CD14-positive monocyte (primary cell): ENCODE results near the gene WDPCP. TPM values are rescaled to one million over a fixed set of nuclear protein-coding genes. Genes with fewer than 3 reads are reported as not detected.

ENCODE experiments used
- DNase-seq, 3 donors: peaks; one replicate each; pipeline ENCODE4 v3.0.0-alpha.2; 2011 to 2022
- H2AFZ ChIP-seq: 2 replicates; pipeline ENCODE4 v1.6.0; 2012; ENCODE audit warnings: mild to moderate bottlenecking, low read depth, low read length, inconsistent platforms; ENCODE audit not compliant: insufficient read depth, poor library complexity, severe bottlenecking
- H3K27ac ChIP-seq, 2 donors: 1 replicate in 1 of 2; 2 replicates in 1 of 2; pipeline ENCODE4 v1.5.1; 2012 to 2013; ENCODE audit warnings: low read length in 2 of 2, control low read depth in 1 of 2, inconsistent platforms in 1 of 2, low read depth in 1 of 2, mild to moderate bottlenecking in 1 of 2
- H3K27me3 ChIP-seq, 2 donors: one replicate each; pipeline versions ENCODE4 v1.6.0 to v1.6.1; 2011 to 2013; ENCODE audit warnings: low read length in 2 of 2; ENCODE audit not compliant: control insufficient read depth in 2 of 2, insufficient read depth in 2 of 2
- H3K36me3 ChIP-seq, 2 donors: replicated peaks in 1 of 2; 1 replicate in 1 of 2; 2 replicates in 1 of 2; pipeline versions ENCODE4 v1.5.1 to v1.6.1; 2012 to 2013; ENCODE audit warnings: low read length in 2 of 2, control low read depth in 1 of 2, inconsistent platforms in 1 of 2, mild to moderate bottlenecking in 1 of 2; ENCODE audit not compliant: insufficient read depth in 2 of 2, control insufficient read depth in 1 of 2
- H3K4me1 ChIP-seq, 2 donors: 1 replicate in 1 of 2; 2 replicates in 1 of 2; pipeline versions ENCODE4 v1.5.1 to v1.6.1; 2012 to 2013; ENCODE audit warnings: low read length in 2 of 2, control low read depth in 1 of 2, inconsistent platforms in 1 of 2, mild to moderate bottlenecking in 1 of 2, moderate library complexity in 1 of 2; ENCODE audit not compliant: insufficient read depth in 2 of 2, control insufficient read depth in 1 of 2
- H3K4me2 ChIP-seq: replicated peaks from 2 replicates; pipeline ENCODE3; 2012; ENCODE audit warnings: low read length, moderate library complexity, mild to moderate bottlenecking; ENCODE audit not compliant: poor library complexity, severe bottlenecking; ENCODE audit errors: extremely low read depth
- H3K4me3 ChIP-seq, 3 experiments: fragments of 200-600 bp in 1 of 3; sonication (generic) in 1 of 3; replicated peaks in 1 of 3; 1 replicate in 2 of 3; 2 replicates in 1 of 3; pipeline ENCODE4 v1.5.1; 2011 to 2013; ENCODE audit warnings: low read length in 3 of 3, mild to moderate bottlenecking in 3 of 3, control low read depth in 2 of 3, low read depth in 2 of 3, inconsistent platforms in 1 of 3, moderate library complexity in 1 of 3
- H3K79me2 ChIP-seq: 2 replicates; pipeline ENCODE4 v1.6.0; 2012; ENCODE audit warnings: mild to moderate bottlenecking, control low read depth, inconsistent platforms, low read length, moderate library complexity; ENCODE audit not compliant: insufficient read depth
- H3K9ac ChIP-seq: 2 replicates; pipeline ENCODE4 v1.6.0; 2017; ENCODE audit warnings: low read length, mild to moderate bottlenecking; ENCODE audit not compliant: insufficient read depth, poor library complexity, severe bottlenecking
- H3K9me3 ChIP-seq, 2 donors: replicated peaks in 1 of 2; 1 replicate in 1 of 2; 2 replicates in 1 of 2; pipeline versions ENCODE4 v1.5.1 to v1.6.1; 2012 to 2013; ENCODE audit warnings: low read length in 2 of 2, control low read depth in 1 of 2; ENCODE audit not compliant: control insufficient read depth in 1 of 2, insufficient read depth in 1 of 2
- H4K20me1 ChIP-seq: 2 replicates; pipeline ENCODE4 v1.6.0; 2012; ENCODE audit warnings: mild to moderate bottlenecking, low read length, control low read depth, moderate library complexity; ENCODE audit not compliant: insufficient read depth
- H3K27ac Mint-ChIP-seq, 7 donors: one replicate each; pipeline ENCODE4 v1.8.0; 2020; ENCODE audit warnings: mild to moderate bottlenecking in 7 of 7, mixed read lengths in 7 of 7, moderate library complexity in 6 of 7, inconsistent platforms in 2 of 7
- H3K27me3 Mint-ChIP-seq, 3 donors: one replicate each; pipeline ENCODE4 v1.8.0; 2021 to 2022; ENCODE audit warnings: low read depth in 3 of 3, mild to moderate bottlenecking in 3 of 3, mixed read lengths in 3 of 3, moderate library complexity in 3 of 3, inconsistent platforms in 1 of 3
- H3K36me3 Mint-ChIP-seq, 2 donors: one replicate each; pipeline ENCODE4 v1.8.0; 2020; ENCODE audit warnings: mixed read lengths in 2 of 2, inconsistent platforms in 1 of 2, mild to moderate bottlenecking in 1 of 2
- H3K4me1 Mint-ChIP-seq: one replicate; pipeline ENCODE4 v1.8.0; 2020; ENCODE audit warnings: mild to moderate bottlenecking, mixed read lengths
- H3K4me3 Mint-ChIP-seq, 2 donors: one replicate each; pipeline ENCODE4 v1.8.0; 2020; ENCODE audit warnings: mild to moderate bottlenecking in 2 of 2, mixed read lengths in 2 of 2, moderate library complexity in 1 of 2
- H3K9me3 Mint-ChIP-seq, 7 donors: one replicate each; pipeline ENCODE4 v1.8.0; 2020 to 2022; ENCODE audit warnings: mixed read lengths in 7 of 7, mild to moderate bottlenecking in 6 of 7, moderate library complexity in 6 of 7, inconsistent platforms in 2 of 7
- CTCF ChIP-seq: fragments of 200-600 bp; IDR thresholded peaks from one replicate; pipeline ENCODE4 v1.8.0; 2022; ENCODE audit warnings: antibody characterized with exemption, mild to moderate bottlenecking
- WGBS: methylation state at CpG from one replicate; pipeline ENCODE4 v1.1.5; 2013; ENCODE audit warnings: missing lambda C conversion rate; ENCODE audit not compliant: insufficient coverage; 5-methylcytosine and 5-hydroxymethylcytosine counted together
- intact Hi-C, 2 donors: fragments of 100-400 bp; cut with micrococcal nuclease; formaldehyde crosslinking; loops; one replicate each; pipeline versions ENCODE4 v1.15.0 to v1.15.1; 2023
- polyA plus RNA-seq, 3 donors: library from polyadenylated mRNA; depleted of rRNA in 1 of 3; unstranded in 2 of 3; stranded (reverse) in 1 of 3; fragments of 300-500 nt in 2 of 3; fragments of >200 nt in 1 of 3; fragmentation: Illumina TruSeq in 2 of 3; gene quantifications; 1 replicate in 2 of 3; 2 replicates in 1 of 3; pipeline ENCODE4 v1.2.3, GENCODE V29; 2012 to 2021

The WDPCP gene
- polyA plus RNA-seq, 3 donors, result 3.3 to 5.2 (median 3.7) TPM

- no peaks in the 10 kb centered on the region for H3K4me1 Mint-ChIP-seq
- H3K27ac Mint-ChIP-seq, result no peak overlapping the region
- H3K9ac ChIP-seq, result no peak overlapping the region
- H4K20me1 ChIP-seq, result no peaks in the 10 kb centered on the region
- peaks cover 0 to 5% of the 10 kb centered on the region in 2 donors for H3K36me3 Mint-ChIP-seq
- intact Hi-C loops, result no loop called here
- H3K27ac ChIP-seq, result no peak overlapping the region
- H3K4me3 Mint-ChIP-seq, result no peak overlapping the region
- no peaks in the 10 kb centered on the region for H3K27me3 ChIP-seq
- H3K79me2 ChIP-seq, result no peaks in the 10 kb centered on the region
- H2AFZ ChIP-seq, result no peak overlapping the region
- H3K27me3 Mint-ChIP-seq, result no peaks in the 10 kb centered on the region
- no peak overlapping the region for H3K4me3 ChIP-seq
- no peaks in the 10 kb centered on the region for H3K4me1 ChIP-seq
- no peak overlapping the region for H3K4me2 ChIP-seq
- no peaks in the 10 kb centered on the region for H3K9me3 ChIP-seq
- H3K9me3 Mint-ChIP-seq, result peaks cover 0 to 1% (median 0%) of the 10 kb centered on the region in 7 donors
- no peak for TF ChIP-seq CTCF
- H3K36me3 ChIP-seq, result no peaks in the 10 kb centered on the region
- no peak for DNase-seq
These were observed 151.8 kb downstream of the WDPCP start for GRCh38 chr2:63436488-63436887.

DNA sequence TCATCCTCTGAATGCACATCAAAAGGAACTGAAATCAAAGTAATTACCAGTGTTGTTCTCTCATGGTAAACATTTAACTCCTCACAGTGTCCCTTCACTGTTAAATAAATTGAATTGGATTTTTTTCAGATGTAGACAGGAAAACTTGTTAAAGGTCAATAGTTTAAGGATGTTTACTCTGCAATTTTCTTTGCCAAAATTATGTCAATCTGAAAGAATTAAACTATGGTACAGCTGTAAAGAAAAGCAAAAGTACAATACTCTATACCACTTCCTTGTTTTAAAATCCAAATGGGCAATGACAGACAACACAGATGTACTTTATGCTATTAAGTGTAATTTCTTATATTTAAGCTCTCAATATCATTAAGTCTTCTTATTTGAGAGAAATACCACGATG is 153.2 kb downstream of the WDPCP start:
- Histone ChIP-seq H3K9ac (no peak overlapping the region), H3K4me1 (no peaks in the 10 kb centered on the region)
- no CpG with 5 or more reads among the region's 1 CpG for WGBS

More for the DNA sequence above, 153.2 kb downstream of the WDPCP start:
- H3K27me3 ChIP-seq, result no peaks in the 10 kb centered on the region
- intact Hi-C loops, result no loop called here
- Mint-ChIP-seq H3K4me1 (no peaks in the 10 kb centered on the region), H3K27ac (no peak overlapping the region), H3K4me3 (no peak overlapping the region), H3K27me3 (no peaks in the 10 kb centered on the region), H3K9me3 (peaks cover 0 to 4% (median 2%) of the 10 kb centered on the region in 7 donors), H3K36me3 (peaks cover 4 to 5% of the 10 kb centered on the region in 2 donors)
- no peak overlapping the region for H3K4me2 ChIP-seq
- no peak overlapping the region for H2AFZ ChIP-seq
- no peak for TF ChIP-seq CTCF
- no peaks in the 10 kb centered on the region for H4K20me1 ChIP-seq
- H3K4me3 ChIP-seq, result no peak overlapping the region
- no peaks in the 10 kb centered on the region for H3K36me3 ChIP-seq
- no peak overlapping the region for H3K27ac ChIP-seq
- no peaks in the 10 kb centered on the region for H3K9me3 ChIP-seq
- DNase-seq, result no peak
- no peaks in the 10 kb centered on the region for H3K79me2 ChIP-seq
